ENCODE data around the gene SLC25A30.

The SLC25A30 gene

GRCh38 chr13:45417790-45418534, at the start of gene SLC25A30:
SLC25A30 (minus strand) TSS chr13:45418373; CDS start chr13:45411425, 6,948 bp downstream.
- no peak within 1 kb of the TSS for H2AFZ ChIP-seq (ENCODE audit: low read length)
- H3K9ac ChIP-seq (ENCODE audit: low read length), result peak within 1 kb of the TSS; percentile 40
- no peak within 1 kb of the TSS for H3K27ac ChIP-seq (ENCODE audit: low read depth, low read length, poor library complexity, severe bottlenecking)
- peaks cover 22% of the 10 kb centered on the region for H3K4me1 ChIP-seq (ENCODE audit: insufficient read depth, low read length, severe bottlenecking)
- peak within 1 kb of the TSS; percentile 75 for H3K4me2 ChIP-seq (ENCODE audit: low read length)
- H3K79me2 ChIP-seq (ENCODE audit: insufficient read depth, low read length), result no peaks in the 10 kb centered on the region
- H3F3A ChIP-seq (ENCODE audit: insufficient read depth, low read length), result no peaks in the 10 kb centered on the region
- H3K4me3 ChIP-seq (ENCODE audit: low read depth, low read length, poor library complexity, severe bottlenecking), result peak within 1 kb of the TSS; percentile 64
- no peaks in the 10 kb centered on the region for H4K20me1 ChIP-seq (ENCODE audit: insufficient read depth, low read length)
- H3K9me3 ChIP-seq (ENCODE audit: low read length), result no peaks in the 10 kb centered on the region
- H3K27me3 ChIP-seq (ENCODE audit: insufficient read depth, low read length), result no peaks in the 10 kb centered on the region
- no peaks in the 10 kb centered on the region for H3K9me2 ChIP-seq (ENCODE audit: low read depth, low read length)
- H3K36me3 ChIP-seq (ENCODE audit: insufficient read depth, low read length), result no peaks in the 10 kb centered on the region
- TF ChIP-seq, protein P1, sequence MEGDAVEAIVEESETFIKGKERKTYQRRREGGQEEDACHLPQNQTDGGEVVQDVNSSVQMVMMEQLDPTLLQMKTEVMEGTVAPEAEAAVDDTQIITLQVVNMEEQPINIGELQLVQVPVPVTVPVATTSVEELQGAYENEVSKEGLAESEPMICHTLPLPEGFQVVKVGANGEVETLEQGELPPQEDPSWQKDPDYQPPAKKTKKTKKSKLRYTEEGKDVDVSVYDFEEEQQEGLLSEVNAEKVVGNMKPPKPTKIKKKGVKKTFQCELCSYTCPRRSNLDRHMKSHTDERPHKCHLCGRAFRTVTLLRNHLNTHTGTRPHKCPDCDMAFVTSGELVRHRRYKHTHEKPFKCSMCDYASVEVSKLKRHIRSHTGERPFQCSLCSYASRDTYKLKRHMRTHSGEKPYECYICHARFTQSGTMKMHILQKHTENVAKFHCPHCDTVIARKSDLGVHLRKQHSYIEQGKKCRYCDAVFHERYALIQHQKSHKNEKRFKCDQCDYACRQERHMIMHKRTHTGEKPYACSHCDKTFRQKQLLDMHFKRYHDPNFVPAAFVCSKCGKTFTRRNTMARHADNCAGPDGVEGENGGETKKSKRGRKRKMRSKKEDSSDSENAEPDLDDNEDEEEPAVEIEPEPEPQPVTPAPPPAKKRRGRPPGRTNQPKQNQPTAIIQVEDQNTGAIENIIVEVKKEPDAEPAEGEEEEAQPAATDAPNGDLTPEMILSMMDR (IDR thresholded peaks at IDR 0.05; ENCODE audit: low read length), result no peak
- TF ChIP-seq EZH2 (IDR thresholded peaks at IDR 0.05; ENCODE audit: borderline replicate concordance, low read length), result no peak

DNA sequence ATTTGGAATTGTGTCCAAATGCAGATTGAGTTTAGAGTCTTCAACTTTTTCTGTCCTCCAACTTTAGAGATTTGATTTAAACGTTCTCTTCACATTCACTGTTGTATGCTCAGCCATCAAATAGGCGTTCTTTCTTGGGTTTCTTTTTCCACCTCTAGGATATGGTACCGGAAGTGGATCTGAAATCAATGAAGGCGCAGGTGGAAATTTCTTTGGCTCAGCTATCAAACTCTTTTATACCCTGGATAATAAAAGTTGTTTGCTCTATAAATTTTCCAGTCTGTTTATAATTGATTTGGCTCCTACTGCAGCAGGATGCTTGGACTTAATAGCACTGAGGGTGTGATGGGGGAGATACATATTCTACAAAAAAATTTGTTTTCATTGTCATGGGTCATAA, 48.2 kb upstream of the SLC25A30 start:
- Histone ChIP-seq H3K79me2 (ENCODE audit: insufficient read depth, low read length) (peaks cover 32% of the 10 kb centered on the region), H3K4me3 (ENCODE audit: low read depth, low read length, poor library complexity, severe bottlenecking) (peak overlapping the region; percentile 82), H3K27ac (ENCODE audit: low read depth, low read length, poor library complexity, severe bottlenecking) (no peak overlapping the region), H3K36me3 (ENCODE audit: insufficient read depth, low read length) (no peaks in the 10 kb centered on the region), H3K27me3 (ENCODE audit: insufficient read depth, low read length) (no peaks in the 10 kb centered on the region), H4K20me1 (ENCODE audit: insufficient read depth, low read length) (no peaks in the 10 kb centered on the region), H2AFZ (ENCODE audit: low read length) (no peak overlapping the region), H3K4me2 (ENCODE audit: low read length) (peak overlapping the region; percentile 88; the same call in 1 of the 2 replicates), H3K9ac (ENCODE audit: low read length) (no peak overlapping the region), H3F3A (ENCODE audit: insufficient read depth, low read length) (peaks cover 3% of the 10 kb centered on the region; the same call in 1 of the 2 replicates), H3K4me1 (ENCODE audit: insufficient read depth, low read length, severe bottlenecking) (peaks cover 38% of the 10 kb centered on the region), H3K9me3 (ENCODE audit: low read length) (no peaks in the 10 kb centered on the region), H3K9me2 (ENCODE audit: low read depth, low read length) (no peaks in the 10 kb centered on the region)
- TF ChIP-seq, protein P1 (IDR thresholded peaks at IDR 0.05; ENCODE audit: low read length), result no peak
- TF ChIP-seq EZH2 (IDR thresholded peaks at IDR 0.05; ENCODE audit: borderline replicate concordance, low read length), result no peak

DNA sequence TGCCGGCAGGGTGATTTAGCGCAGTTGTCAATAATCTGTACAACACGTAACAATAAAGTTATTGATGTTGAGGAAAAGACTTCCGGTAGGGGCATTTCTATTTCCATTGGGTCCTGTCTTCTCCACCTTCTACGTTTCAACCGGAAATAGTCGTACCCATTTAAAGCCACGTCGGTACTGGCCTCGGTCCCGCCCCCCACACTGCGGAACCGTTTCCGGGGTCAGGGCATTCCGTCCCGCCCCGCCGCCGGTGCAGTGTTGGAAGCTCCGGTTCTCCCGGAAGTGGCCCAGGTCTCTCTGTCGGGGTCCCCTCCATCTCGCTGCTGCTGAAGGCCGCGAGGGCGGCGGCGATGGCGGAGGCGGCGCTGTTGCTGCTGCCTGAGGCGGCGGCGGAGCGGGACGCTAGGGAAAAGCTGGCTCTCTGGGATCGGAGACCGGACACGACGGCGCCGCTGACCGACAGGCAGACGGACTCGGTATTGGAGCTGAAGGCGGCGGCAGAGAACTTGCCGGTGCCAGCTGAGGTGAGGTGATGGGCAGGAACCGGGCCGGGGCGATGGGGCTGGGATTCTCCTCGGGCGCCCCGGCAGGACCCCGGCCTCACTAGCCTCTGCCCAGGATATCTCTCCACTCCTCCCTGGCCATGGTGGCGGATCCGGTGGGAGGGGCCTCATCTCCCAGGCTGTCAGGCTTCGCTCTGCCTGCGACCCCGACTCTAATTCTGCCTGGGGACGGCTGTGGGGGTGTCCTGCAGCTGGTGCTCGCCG, 46.7 kb upstream of the SLC25A30 start, which contains the start of gene COG3:
Gene COG3 (plus strand): TSS at position 253 of the 767 bp plus-strand sequence. CDS start 98 bp downstream, at position 351.
- H3K79me2 ChIP-seq (ENCODE audit: insufficient read depth, low read length), result peaks cover 20% of the 10 kb centered on the region
- H3K9me3 ChIP-seq (ENCODE audit: low read length), result 0 out of 2 replicates have a peak, but pooled peaks cover 2% of the 10 kb centered on the region
- no peaks in the 10 kb centered on the region for H3K9me2 ChIP-seq (ENCODE audit: low read depth, low read length)
- peak within 1 kb of the TSS; percentile 88 for H3K4me2 ChIP-seq (ENCODE audit: low read length)
- H3K4me3 ChIP-seq (ENCODE audit: low read depth, low read length, poor library complexity, severe bottlenecking), result peak within 1 kb of the TSS; percentile 82
- TF ChIP-seq, protein P1 (IDR thresholded peaks at IDR 0.05; ENCODE audit: low read length), result no peak; the same call in 1 of the 2 replicates
- TF ChIP-seq EZH2 (IDR thresholded peaks at IDR 0.05; ENCODE audit: borderline replicate concordance, low read length), result no peak
- H3F3A ChIP-seq (ENCODE audit: insufficient read depth, low read length), result peaks cover 3% of the 10 kb centered on the region; the same call in 1 of the 2 replicates
- H4K20me1 ChIP-seq (ENCODE audit: insufficient read depth, low read length), result no peaks in the 10 kb centered on the region
- peak within 1 kb of the TSS; percentile 85 for H3K9ac ChIP-seq (ENCODE audit: low read length)
- peak within 1 kb of the TSS; percentile 14 for H3K27ac ChIP-seq (ENCODE audit: low read depth, low read length, poor library complexity, severe bottlenecking)
- H2AFZ ChIP-seq (ENCODE audit: low read length), result peak within 1 kb of the TSS; percentile 93; the same call in 1 of the 2 replicates
- no peaks in the 10 kb centered on the region for H3K36me3 ChIP-seq (ENCODE audit: insufficient read depth, low read length)
- no peaks in the 10 kb centered on the region for H3K27me3 ChIP-seq (ENCODE audit: insufficient read depth, low read length)
- H3K4me1 ChIP-seq (ENCODE audit: insufficient read depth, low read length, severe bottlenecking), result peaks cover 42% of the 10 kb centered on the region

All from OCI-LY1 (cell line).